HG03108 (cell line): ENCODE data around the gene TPRG1.
A peak's percentile ranks its signal among the peaks of the same experiment; 100 is the strongest.

ENCODE experiments used
- ATAC-seq: cut with Tn5 transposase; IDR thresholded peaks from one replicate; pipeline ENCODE4 v1.9.1; 2021; ENCODE audit warnings: moderate library complexity; ENCODE audit not compliant: unreplicated experiment

The TPRG1 gene

GRCh38 chr3:189171707-189172106 is at the start of gene TPRG1:
TSS of gene TPRG1 (plus strand) at chr3:189171971. CDS start at chr3:189207385, 35,414 bp downstream.
- no peak for ATAC-seq

GRCh38 chr3:189122110-189122509 is 49.7 kb upstream of the TPRG1 start:
- no peak for ATAC-seq

GRCh38 chr3:189122526-189123205 is 49.1 kb upstream of the TPRG1 start:
- no peak for ATAC-seq

DNA sequence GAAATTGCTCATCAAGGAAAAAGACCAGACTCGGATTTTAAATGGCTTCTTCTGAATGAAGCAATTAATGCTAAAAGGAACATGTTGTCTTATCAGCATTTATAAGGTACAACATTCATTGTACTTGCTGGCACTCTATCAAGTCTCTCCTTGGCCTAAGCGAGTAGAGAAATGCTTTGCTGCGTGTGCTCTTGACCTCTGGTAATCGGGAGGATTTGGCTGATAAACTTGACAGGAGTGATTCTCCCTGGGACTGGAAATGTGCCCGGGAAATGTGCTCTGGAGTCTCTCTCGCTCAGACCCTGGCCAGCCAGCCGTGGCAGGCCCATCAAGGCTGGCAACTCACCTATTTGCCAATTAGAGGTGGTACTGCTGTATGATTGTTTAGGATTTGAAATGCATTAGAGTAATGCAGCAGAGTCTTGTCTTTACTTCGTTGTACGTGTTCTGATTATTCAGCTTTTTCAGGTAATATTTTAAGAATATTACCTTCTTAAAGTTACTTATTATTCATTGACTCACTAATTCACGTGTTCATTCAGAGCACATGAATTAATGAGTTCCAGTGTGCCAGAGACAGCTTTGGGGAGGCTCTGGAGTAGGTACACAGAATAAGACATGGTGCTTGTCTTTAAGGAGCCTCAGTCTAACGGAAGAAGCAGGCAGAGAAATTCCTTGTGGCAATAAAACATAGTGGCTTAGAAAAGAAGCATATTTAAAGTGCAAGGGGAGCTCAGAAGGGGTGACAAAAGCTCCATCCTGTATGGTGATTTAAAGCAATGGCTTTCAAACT is 48.0 kb upstream of the TPRG1 start:
- no peak for ATAC-seq

DNA sequence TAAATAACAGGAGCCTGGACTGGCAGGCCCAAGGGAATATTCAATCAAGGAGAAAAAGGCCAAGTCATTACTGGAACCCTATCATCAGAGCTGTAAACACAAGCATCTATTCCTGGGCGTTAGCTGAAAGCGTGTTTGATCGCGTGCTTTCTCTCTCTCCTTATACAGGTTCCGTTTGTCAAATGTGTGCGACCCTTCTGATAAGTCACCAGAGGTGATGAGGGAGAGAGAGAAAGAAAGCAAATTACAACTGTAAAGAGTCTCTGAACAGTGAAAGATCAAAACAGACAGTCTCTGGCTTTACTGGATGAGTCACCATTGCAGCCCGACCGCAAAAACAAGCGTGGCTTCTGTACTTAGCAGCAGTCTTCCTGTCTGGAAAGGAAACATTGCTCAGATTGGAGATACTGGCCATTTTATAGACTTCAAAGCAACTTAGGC is 39.5 kb upstream of the TPRG1 start:
- peak; percentile 96 for ATAC-seq

DNA sequence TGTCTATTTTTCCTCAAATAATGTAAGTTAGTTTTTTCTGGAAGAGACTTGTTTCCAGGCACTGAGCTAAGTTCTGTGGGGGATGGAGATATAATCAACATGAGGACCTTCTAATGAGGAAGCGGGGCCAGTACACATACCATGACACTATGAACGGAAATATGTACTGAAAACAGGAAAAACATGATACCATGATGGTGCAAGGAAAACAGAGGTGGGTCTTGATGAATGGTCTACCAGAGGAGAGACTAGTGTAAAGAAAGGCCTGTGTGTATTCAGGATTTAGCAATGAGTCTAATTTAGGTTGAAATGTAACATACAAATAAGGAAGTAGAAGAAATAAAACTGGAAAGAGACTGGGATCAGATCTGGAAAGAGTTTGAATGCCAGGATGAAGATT is 38.9 kb upstream of the TPRG1 start:
- no peak for ATAC-seq

DNA sequence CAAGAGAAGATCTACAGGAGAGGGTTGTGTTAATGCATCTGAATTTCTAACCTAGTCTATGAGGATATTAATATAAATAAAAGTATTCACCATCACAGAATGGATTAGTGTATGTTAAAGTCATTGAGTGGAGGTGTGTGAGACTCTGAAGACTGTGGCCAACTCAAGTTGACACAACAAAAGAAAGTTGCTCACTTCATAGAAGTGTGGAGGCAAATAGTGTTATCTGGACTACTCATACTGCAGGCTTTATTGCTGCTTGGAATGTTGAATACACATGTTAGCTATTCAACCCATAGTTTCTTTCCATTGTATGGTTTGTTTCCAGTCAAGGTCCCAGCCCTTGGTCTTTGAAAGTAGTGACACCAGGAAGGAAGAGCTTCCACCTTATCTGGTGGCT is 38.0 kb upstream of the TPRG1 start:
- ATAC-seq: no peak

DNA sequence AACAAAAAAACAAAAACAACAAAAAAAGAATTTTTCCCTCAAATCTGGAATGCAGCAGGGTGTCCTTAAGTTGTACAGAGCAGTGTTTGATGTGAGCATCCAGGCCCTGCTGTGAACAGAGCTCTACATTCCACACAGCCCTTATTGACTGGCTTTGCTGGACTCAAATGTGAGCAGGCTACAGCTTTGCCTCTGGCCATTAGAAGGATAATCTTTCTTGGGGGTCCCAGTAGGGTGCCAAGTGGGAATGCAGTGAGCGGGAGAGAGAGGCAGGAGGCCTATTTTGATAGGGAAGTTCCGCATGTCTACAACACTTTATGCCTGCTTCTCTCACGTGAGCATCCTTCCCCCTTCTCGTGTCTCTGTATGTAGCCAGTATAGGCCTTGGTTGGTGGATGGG is 34.4 kb upstream of the TPRG1 start:
- ATAC-seq: no peak

GRCh38 chr3:189138901-189139610 is 32.7 kb upstream of the TPRG1 start:
- no peak for ATAC-seq

- no peak for ATAC-seq
Measured at GRCh38 chr3:189139611-189139940, 32.2 kb upstream of the TPRG1 start.

DNA sequence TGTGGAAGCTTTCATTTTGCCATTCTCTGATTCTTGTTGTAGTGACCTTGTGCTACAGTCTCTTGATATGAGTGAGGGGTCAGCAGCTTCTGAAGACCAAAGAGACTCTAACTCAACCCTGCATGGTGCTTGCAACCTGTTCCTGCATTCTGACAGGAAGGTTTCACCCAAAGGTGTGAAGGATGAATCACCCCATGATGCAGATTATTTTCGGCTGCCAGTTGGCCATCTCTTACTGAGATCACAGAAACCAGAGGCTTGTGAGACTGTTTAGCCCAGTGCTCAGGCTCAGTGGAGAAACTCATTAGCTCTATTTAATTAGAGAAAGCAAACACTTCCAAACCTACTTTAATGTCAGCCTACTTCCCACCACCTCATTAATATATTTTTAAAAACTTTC is 29.2 kb upstream of the TPRG1 start:
- no peak for ATAC-seq

DNA sequence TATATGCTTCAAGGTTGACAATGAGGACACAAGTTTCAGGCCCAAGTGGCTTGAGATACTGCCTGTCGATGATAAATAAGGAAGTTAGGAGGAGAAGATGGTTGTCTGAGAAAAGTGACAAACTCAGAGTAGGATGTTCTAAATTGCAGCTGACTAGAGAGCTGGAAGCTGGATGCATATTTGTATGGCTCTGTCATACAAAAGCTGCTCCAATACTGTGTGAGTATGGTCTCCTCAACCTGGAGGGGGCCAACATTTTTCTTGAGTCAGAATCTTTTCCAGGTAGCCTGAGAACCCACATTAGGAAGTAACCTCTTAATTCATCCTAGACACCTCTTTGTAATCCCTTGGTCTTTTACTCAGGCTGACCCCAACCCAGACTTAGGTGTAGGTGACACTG is 28.4 kb upstream of the TPRG1 start:
- no peak for ATAC-seq

DNA sequence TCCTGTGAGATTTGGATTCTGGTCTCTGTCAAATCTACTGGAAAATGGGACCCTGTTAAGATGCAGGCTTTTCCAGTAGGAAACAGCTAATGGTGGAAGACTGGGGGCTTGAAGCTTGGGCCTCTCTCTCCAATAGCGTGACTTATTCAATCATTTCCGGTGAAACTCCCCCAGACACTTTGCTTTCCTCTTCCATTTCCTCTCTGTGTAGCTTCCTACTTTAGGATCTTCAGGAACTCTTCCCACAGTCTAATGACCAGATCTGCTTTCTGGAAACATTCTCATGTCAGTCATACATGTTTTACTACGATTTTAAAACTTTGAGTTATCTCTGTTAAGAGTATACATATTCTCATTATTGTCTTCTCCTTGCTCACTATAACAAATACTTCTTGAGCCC is 28.0 kb upstream of the TPRG1 start:
- ATAC-seq: no peak

DNA sequence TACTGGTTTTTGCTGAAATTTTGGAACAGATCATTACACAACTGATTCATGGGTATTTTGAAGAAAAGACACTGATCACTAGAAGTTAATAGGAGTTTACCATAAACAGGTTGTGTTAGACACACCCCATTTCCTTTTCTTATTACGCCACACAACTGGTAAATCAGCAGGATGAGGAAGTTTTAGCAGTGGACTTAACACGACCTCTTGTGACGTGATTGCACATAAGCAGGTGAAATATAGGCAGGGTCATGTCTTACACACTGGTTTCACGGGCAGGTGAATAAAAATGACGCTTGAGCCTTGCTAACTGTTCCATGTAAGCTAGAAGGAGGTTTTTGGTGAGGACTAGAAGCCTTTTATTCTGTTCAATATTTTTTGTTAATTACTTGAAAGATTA is 27.1 kb upstream of the TPRG1 start:
- ATAC-seq: no peak

DNA sequence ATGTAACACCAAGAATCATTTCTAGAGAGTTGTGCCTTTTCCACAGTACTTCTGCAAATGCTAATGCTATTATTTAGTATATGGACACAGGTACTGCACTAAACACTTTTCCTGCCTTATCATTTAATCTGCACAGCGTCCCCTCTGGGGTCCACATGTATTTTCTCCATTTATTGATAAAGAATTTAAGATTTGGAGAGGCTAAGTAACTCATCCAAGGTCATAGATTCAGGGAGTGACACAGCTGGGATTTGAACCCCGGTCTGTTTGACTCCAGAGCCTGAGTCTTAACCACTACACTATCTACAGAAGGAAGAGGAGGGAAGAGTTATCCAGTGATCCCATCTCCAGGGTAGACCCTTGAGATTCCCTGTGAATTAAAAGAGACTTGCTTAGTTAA is 24.9 kb upstream of the TPRG1 start:
- no peak for ATAC-seq

DNA sequence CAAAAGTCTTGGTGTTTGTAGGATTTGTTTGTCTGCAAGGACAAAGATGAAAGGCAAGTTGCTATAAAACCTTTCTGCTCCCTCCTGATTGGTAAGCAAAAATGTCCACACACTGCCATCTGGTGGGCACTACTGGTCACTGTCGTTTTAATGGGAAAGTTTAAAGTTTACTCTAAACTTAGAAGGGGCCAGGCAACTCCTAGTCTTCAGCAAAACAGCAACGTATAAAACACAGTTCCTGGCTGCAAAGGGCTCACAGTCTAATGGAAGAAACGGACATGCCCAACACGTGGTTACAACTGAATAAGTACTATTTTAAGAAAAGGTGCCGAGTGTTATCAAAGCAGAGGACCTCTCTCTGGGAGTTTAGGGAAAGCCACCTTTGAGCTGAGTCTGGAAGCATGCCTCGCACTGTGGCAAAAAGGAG is 23.7 kb upstream of the TPRG1 start:
- ATAC-seq: peak; percentile 85

DNA sequence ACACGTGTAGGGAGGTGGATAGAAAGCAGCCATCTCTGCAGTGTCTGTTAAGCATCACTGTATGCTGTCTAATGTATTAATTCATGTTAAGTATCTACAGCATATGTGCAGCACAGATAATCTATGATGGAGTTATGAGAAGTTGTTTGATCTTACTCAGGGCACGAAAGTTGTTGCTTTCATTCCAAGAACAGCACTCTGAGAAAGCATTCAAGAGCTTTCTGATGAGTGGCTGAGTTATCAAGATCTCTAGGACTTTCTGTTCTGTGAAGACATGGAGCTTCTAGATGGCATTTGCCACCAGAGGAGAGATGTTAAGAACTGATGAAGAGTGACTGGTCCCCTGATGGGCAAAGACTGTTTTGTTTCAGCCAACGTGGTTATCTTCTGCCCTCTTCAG is 22.6 kb upstream of the TPRG1 start:
- ATAC-seq: no peak

DNA sequence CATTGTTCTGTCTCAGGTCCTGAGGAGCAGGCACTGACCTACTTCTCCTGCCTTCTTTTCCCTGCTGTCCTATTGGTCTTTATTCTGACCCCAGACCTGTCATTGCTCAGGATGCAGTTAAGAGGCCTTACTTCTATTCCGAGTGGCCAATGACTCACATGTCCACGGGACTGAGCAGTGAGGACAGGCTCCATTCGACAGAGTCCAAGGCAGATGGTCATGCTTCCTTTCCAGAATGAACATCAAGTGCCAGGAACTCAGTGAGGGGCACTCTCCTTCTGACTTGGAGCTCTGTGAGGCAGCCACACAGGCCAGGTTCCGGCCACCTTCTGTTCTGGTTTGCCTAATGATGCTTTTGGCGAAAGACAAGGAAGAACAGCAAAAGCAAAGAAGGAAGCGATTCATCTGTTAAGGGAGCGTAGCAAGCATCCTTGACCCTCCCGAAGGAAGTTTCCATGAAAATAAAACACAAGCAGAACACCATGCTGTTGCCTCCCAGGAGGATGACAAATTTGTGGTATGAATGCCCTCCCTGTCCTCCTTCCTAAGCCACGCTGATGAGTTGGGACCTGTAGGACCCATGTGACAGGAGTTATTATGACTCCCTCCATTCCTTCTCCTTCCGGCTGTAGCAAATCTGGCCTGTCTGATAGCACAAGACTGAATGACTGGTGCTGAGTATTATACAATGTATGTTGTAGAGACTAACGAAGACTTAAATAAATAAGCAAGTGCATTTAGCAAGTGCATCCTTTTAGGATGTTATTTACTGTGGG is 14.4 kb upstream of the TPRG1 start:
- no peak for ATAC-seq

- no peak for ATAC-seq
Measured at GRCh38 chr3:189158034-189158433, 13.7 kb upstream of the TPRG1 start.

DNA sequence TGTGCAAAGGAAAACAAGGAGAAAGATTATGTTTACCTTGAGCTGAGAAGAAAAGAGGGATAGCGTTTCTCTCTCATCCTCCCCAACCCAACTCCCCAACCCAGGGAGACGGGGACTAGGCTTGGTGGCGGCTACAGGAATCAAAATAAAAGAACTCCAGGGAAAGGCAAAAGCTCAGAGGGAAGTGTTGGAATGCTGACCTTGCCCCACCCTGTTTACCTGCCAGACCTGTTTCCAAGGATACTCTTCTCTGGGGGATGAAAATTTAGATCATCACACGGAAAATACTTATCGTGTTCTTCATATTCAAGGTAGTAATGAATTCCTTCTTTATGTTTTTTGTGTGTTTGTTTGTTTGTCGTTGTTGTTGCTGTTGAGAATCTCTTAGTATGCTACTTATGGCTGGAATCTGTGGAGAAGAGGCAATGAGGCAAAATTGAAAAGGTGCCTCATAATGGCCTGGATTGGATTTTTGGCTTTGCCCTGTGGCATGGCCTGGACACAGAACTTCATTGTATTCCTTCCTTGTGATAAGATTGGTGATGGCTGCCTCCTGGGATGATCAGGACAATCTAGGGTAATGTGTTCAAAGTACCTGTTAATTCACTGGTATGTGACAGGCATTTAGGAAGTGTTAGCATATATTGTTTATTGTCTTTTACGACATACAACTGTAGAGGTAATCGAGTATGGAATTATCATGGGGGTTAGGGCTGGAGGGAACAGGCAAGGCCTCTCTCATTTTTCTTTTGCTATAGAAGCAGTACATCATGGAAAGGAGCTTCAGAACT is 11.1 kb upstream of the TPRG1 start:
- no peak for ATAC-seq
